ENCODE results near the gene KIAA0513. TPM values are rescaled to one million over a fixed set of nuclear protein-coding genes. Genes with fewer than 3 reads are reported as not detected.
A peak's percentile ranks its signal among the peaks of the same experiment; 100 is the strongest.

KIAA0513 gene
- total and polyA plus RNA-seq, 2 of the 13 experiments (the other 11 are each of a cell fraction or from before 2014, with no cell fraction given) = 1.8 TPM

DNA sequence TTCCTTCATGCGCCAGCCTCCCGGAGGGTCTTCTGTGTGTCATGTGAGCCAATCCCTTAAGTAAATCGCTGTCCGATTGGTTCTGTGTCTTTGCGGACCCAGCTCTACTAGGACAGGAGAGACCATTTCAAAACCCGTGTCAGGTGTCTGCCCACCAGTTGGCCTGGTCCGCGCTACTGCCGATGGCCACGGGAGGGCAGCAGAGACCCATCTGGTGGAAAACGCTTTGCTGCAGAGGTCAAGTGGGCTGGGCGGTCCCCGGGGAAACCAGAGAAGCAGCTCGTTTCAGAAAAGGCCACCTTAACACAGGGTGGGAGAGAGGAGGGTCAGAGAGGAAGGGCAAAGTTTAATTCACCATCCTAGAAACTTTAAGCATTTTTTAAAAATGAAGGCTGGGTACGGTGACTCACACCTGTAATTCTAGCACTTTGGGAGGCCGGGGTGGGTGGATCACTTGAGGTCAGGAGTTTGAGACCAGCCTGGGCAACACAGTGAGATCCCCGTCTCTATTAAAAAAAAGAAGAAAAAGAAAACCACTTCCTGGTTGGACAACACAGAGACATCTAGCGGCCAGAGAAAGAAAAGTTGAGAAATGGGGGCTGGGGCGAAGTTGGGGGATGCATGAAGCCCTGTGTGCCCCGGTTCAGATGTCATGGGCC lies 87.4 kb downstream of the KIAA0513 start (continued):
- TF ChIP-seq MTF2 (CRISPR knock-in tag; IDR thresholded peaks at IDR 0.05; ENCODE audit: borderline replicate concordance) (peak; percentile 74; the same call in 1 of the 2 replicates), ZNF205 (CRISPR knock-in tag; IDR thresholded peaks at IDR 0.05) (peak; percentile 78; the same call in 1 of the 2 replicates), ARID5B (CRISPR knock-in tag; IDR thresholded peaks at IDR 0.05) (peak; percentile 48), ZNF816 (CRISPR knock-in tag; IDR thresholded peaks at IDR 0.05; ENCODE audit: borderline replicate concordance) (no peak), MIER3 (CRISPR knock-in tag; IDR thresholded peaks at IDR 0.05; ENCODE audit: borderline replicate concordance) (0 out of 2 replicates have a peak, but pooled peaks have one; percentile 54), ZNF292 (CRISPR knock-in tag; IDR thresholded peaks at IDR 0.05; ENCODE audit: borderline replicate concordance, low read depth) (no peak), ZNF556 (CRISPR knock-in tag; IDR thresholded peaks at IDR 0.05; ENCODE audit: borderline replicate concordance) (no peak; the same call in 1 of the 2 replicates), BHLHE40 (IDR thresholded peaks at IDR 0.05; ENCODE audit: low read length) (peak; percentile 51; the same call in 1 of the 2 replicates), MAZ (IDR thresholded peaks at IDR 0.05; ENCODE audit: borderline replicate concordance, low read depth, low read length) (peak; percentile 59; the same call in 1 of the 2 replicates), MAZ (CRISPR knock-in tag; IDR thresholded peaks at IDR 0.05; ENCODE audit: low read depth) (peak; percentile 75), SMAD3 (CRISPR knock-in tag; IDR thresholded peaks at IDR 0.05) (peak; percentile 73; the same call in 1 of the 2 replicates), HNF4A (CRISPR knock-in tag; IDR thresholded peaks at IDR 0.05) (peak; percentile 47), NONO (IDR thresholded peaks at IDR 0.05) (no peak), NONO (CRISPR knock-in tag; conservative IDR thresholded peaks at IDR 0.05) (peak; percentile 49; the same call in 1 of the 2 replicates)
- TF ChIP-seq, protein P1, sequence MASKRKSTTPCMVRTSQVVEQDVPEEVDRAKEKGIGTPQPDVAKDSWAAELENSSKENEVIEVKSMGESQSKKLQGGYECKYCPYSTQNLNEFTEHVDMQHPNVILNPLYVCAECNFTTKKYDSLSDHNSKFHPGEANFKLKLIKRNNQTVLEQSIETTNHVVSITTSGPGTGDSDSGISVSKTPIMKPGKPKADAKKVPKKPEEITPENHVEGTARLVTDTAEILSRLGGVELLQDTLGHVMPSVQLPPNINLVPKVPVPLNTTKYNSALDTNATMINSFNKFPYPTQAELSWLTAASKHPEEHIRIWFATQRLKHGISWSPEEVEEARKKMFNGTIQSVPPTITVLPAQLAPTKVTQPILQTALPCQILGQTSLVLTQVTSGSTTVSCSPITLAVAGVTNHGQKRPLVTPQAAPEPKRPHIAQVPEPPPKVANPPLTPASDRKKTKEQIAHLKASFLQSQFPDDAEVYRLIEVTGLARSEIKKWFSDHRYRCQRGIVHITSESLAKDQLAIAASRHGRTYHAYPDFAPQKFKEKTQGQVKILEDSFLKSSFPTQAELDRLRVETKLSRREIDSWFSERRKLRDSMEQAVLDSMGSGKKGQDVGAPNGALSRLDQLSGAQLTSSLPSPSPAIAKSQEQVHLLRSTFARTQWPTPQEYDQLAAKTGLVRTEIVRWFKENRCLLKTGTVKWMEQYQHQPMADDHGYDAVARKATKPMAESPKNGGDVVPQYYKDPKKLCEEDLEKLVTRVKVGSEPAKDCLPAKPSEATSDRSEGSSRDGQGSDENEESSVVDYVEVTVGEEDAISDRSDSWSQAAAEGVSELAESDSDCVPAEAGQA (IDR thresholded peaks at IDR 0.05; ENCODE audit: low read depth) = 0 out of 2 replicates have a peak, but pooled peaks have one; percentile 13
- TF ChIP-seq, protein P1 (CRISPR knock-in tag; IDR thresholded peaks at IDR 0.05; ENCODE audit: borderline replicate concordance) = no peak

All from HepG2 (cell line).